GM12864 (cell line): ENCODE results near the gene NUP133.
"Not testable (repeated sequence)": the region's sequence is repeated elsewhere in the genome, so short reads cannot be mapped to it uniquely, and the experiment has no call there.

Source experiments
- DNase-seq: peaks from one replicate; pipeline ENCODE4 v3.0.0-alpha.2; 2011; ENCODE audit warnings: low read depth
- H3K4me3 ChIP-seq: 2 replicates; pipeline ENCODE4 v1.5.1; 2011; ENCODE audit warnings: mild to moderate bottlenecking, low read depth, low read length, control low read depth
- TF ChIP-seq, protein P1 (sequence below): IDR thresholded peaks from 2 replicates; pipeline ENCODE4 v1.5.1; 2011; ENCODE audit warnings: low read depth, mild to moderate bottlenecking, moderate library complexity, low read length, control low read depth, inconsistent platforms; ENCODE audit errors: missing control alignments

Gene NUP133

DNA sequence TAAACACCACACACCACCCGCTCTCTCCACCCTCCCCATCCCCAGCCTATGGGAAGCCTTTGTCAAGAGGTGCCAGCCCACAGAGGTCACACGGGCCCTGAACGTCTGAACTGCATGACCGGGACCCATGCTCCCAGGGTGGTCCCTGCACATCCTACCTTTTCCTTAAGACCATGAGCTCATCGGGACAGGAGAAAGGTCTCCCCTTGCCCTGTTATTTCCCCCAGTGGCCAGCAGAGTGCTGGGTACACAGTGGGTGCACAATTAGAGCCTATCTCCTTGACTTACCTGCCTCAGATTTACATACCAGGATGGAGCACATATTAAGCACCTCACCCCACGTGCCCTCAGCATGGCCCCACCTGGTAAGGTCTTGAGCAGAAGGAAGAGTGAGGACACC, 105.1 kb downstream of the NUP133 start:
- H3K4me3 ChIP-seq = no peak overlapping the region
- TF ChIP-seq, protein P1, sequence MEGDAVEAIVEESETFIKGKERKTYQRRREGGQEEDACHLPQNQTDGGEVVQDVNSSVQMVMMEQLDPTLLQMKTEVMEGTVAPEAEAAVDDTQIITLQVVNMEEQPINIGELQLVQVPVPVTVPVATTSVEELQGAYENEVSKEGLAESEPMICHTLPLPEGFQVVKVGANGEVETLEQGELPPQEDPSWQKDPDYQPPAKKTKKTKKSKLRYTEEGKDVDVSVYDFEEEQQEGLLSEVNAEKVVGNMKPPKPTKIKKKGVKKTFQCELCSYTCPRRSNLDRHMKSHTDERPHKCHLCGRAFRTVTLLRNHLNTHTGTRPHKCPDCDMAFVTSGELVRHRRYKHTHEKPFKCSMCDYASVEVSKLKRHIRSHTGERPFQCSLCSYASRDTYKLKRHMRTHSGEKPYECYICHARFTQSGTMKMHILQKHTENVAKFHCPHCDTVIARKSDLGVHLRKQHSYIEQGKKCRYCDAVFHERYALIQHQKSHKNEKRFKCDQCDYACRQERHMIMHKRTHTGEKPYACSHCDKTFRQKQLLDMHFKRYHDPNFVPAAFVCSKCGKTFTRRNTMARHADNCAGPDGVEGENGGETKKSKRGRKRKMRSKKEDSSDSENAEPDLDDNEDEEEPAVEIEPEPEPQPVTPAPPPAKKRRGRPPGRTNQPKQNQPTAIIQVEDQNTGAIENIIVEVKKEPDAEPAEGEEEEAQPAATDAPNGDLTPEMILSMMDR = peak; percentile 11
- DNase-seq = no peak

DNA sequence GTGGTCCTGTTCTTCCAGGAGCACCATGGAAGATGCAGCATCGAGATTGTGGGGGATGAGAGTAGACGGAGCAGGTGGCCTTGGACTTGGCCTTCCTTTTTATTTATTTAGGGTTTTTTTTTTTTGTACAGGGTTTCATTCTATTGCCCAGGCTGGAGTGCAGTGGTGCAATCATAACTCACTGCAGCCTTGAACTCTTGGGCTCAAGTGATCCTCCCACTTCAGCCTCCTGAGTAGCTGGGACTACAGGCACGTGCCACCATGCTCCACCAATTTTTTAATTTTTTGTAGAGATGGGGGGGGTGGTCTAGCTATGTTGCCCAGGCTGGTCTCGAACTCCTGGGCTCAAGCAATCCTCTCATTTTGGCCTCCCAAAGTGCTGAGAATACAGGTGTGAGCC, 105.8 kb downstream of the NUP133 start:
- not testable (repeated sequence) for DNase-seq, H3K4me3 ChIP-seq

DNA sequence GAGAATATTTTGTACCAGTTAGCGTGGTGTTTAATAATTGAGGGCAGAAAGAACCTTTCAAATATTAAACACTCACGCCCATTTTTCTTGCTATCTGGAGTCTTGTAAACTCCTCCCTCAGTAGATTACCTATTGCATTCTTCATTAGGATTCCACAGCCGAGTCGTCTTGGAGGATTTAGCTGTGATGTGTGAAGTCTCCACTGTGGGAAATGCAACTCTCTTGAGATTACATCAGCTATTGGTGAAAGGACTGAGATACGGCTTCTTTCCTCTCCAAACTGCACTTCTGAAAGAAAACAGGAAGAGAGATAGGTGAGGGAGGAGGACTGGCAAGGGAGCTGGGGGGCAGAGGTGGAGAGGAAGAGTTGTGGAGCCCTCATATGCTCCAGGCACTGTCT, 110.4 kb downstream of the NUP133 start:
- TF ChIP-seq, protein P1 = no peak
- no peak overlapping the region for H3K4me3 ChIP-seq
- DNase-seq = no peak

DNA sequence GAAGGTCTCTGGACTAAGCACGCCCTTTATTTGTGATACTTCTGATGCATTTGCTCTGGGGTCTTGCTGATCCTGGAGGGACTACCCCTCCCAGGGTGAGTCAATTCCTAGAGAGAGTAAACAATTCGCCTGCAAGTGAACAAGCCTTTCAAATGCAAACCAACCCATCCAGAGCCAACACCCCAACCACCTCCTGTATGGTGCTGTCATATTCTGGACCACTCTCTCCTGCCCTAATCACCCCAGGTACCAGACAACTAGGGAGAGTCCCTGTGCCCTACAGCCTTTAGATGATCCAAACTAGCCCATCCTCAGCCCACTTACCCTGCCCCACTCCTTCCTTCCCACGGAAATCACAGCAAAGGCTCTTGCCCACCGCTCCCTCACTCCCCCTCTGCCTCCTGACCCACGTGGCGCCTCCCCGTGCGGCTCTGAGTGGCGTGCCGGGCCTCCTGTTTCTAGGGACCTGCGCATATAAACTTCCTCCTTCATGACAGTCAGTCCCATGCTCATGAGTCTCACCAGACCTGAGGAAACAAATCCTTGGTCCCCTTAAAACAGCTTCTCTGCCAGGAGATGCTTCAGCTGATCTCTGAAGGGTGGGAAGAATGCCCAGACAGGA, 111.4 kb downstream of the NUP133 start:
- TF ChIP-seq, protein P1 = no peak
- H3K4me3 ChIP-seq = no peak overlapping the region
- DNase-seq = no peak

DNA sequence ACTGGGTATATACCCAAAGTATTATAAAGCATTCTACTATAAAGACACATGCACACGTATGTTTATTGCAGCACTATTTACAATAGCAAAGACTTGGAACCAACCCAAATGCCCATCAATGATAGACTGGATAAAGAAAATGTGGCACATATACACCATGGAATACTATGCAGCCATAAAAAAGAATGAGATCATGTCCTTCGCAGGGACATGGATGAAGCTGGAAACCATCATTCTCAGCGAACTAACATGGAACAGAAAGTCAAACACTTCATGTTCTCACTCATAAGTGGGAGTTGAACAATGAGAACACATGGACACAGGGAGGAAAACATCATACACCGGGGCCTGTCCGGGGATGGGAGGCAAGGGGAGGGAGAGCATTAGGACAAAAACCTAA, 113.6 kb downstream of the NUP133 start:
- not testable (repeated sequence) for DNase-seq, H3K4me3 ChIP-seq

DNA sequence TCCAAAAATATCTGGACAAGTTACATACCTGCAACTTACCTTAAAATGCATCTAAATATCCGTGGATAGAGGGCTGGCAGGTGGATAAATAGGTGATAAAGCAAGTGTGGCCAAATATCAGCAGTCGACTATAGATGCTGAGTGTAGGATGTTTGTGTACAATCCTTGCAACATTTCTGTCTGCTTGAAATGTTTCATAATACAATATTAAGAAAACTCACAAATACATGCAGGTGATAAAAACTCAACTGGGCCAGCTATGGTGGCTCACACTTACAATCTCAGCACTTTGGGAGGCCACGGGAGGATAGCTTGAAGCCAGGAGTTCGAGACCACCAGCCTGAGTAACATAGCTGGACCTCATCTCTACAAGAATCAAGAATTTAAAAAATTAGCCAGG, 115.2 kb downstream of the NUP133 start:
- H3K4me3 ChIP-seq = no peak overlapping the region
- TF ChIP-seq, protein P1 = no peak
- DNase-seq = no peak
